H1 (cell line): ENCODE data around the gene RPS6KA5. TPM values are rescaled to one million over a fixed set of nuclear protein-coding genes. Genes with fewer than 3 reads are reported as not detected.

ENCODE experiments used
- CTCF ChIA-PET: fragments of 300-600 bp; sonication (Branson Sonifier 250); formaldehyde crosslinking; loops from one replicate; lab custom pipeline; 2021; ENCODE audit not compliant: partially characterized antibody; lab: Charles Lee
- POLR2A ChIA-PET: fragments of 300-600 bp; sonication (Branson Sonifier 250); formaldehyde crosslinking; loops from one replicate; lab custom pipeline; 2021; ENCODE audit warnings: inconsistent platforms; ENCODE audit not compliant: partially characterized antibody; lab: Charles Lee
- DNase-seq, 2 experiments: peaks; one replicate each; pipeline versions ENCODE4 v3.0.0 to v3.0.0-alpha.2; 2010 to 2022; ENCODE audit warnings: low spot score in 2 of 2, low read depth in 1 of 2, mixed read lengths in 1 of 2
- FAIRE-seq: peaks from 2 replicates; lab custom pipeline; 2011; peaks lifted over from hg19 to GRCh38; lab: Jason Lieb, UNC
- H2AFZ ChIP-seq: 2 replicates; pipeline ENCODE4 v1.8.1; 2012; ENCODE audit warnings: low read length, inconsistent platforms
- H2AK5ac ChIP-seq: 2 replicates; pipeline ENCODE4 v1.6.1; 2013; ENCODE audit warnings: low read depth, low read length
- H2BK120ac ChIP-seq: replicated peaks from 2 replicates; pipeline ENCODE3; 2013; ENCODE audit warnings: low read depth, low read length, inconsistent platforms
- H2BK12ac ChIP-seq: 2 replicates; pipeline ENCODE4 v1.6.1; 2013; ENCODE audit warnings: low read depth, low read length
- H2BK15ac ChIP-seq: 2 replicates; pipeline ENCODE4 v1.6.1; 2013; ENCODE audit warnings: low read length
- H2BK20ac ChIP-seq: 2 replicates; pipeline ENCODE4 v1.6.1; 2013; ENCODE audit warnings: low read length
- H2BK5ac ChIP-seq: 2 replicates; pipeline ENCODE4 v1.6.1; 2013; ENCODE audit warnings: low read depth, low read length
- H3K14ac ChIP-seq: 2 replicates; pipeline ENCODE4 v1.6.1; 2013; ENCODE audit warnings: inconsistent platforms; ENCODE audit not compliant: insufficient read length
- H3K18ac ChIP-seq: 2 replicates; pipeline ENCODE4 v1.6.1; 2013; ENCODE audit warnings: low read length; ENCODE audit errors: extremely low read depth
- H3K23ac ChIP-seq: 2 replicates; pipeline ENCODE4 v1.6.1; 2013; ENCODE audit warnings: inconsistent platforms; ENCODE audit not compliant: insufficient read length
- H3K23me2 ChIP-seq: 2 replicates; pipeline ENCODE4 v1.6.1; 2013; ENCODE audit warnings: low read depth, low read length
- H3K27ac ChIP-seq: 2 replicates; pipeline ENCODE4 v1.6.1; 2011; ENCODE audit warnings: low read depth, low read length, inconsistent platforms
- H3K27me3 ChIP-seq, 4 experiments: replicated peaks in 1 of 4; 1 replicate in 1 of 4; 2 replicates in 3 of 4; pipeline versions ENCODE4 v1.6.1 to v1.8.1; 2011 to 2013; ENCODE audit warnings: low read length in 3 of 4, mild to moderate bottlenecking in 3 of 4, inconsistent platforms in 2 of 4, mixed read lengths in 2 of 4, moderate library complexity in 1 of 4; ENCODE audit not compliant: control insufficient read depth in 3 of 4, insufficient read depth in 3 of 4; ENCODE audit errors: extremely low read depth in 1 of 4
- H3K36me3 ChIP-seq, 4 experiments: 2 replicates each; pipeline versions ENCODE4 v1.6.1 to v1.8.1; 2011 to 2013; ENCODE audit warnings: mild to moderate bottlenecking in 4 of 4, low read length in 3 of 4, moderate library complexity in 2 of 4, control low read depth in 1 of 4, inconsistent platforms in 1 of 4; ENCODE audit not compliant: insufficient read depth in 4 of 4, control insufficient read depth in 2 of 4
- H3K4ac ChIP-seq: replicated peaks from 2 replicates; pipeline ENCODE3; 2013; ENCODE audit warnings: low read length, low read depth, mixed read lengths, inconsistent platforms; ENCODE audit not compliant: insufficient read length
- H3K4me1 ChIP-seq, 4 experiments: replicated peaks in 1 of 4; 1 replicate in 1 of 4; 2 replicates in 3 of 4; pipeline versions ENCODE4 v1.6.1 to v1.8.1; 2011 to 2013; ENCODE audit warnings: low read length in 3 of 4, inconsistent platforms in 2 of 4, mixed read lengths in 1 of 4; ENCODE audit not compliant: insufficient read depth in 4 of 4, control insufficient read depth in 3 of 4
- H3K4me2 ChIP-seq, 2 experiments: 2 replicates each; pipeline versions ENCODE4 v1.6.1 to v1.8.1; 2011 to 2013; ENCODE audit warnings: low read depth in 2 of 2, low read length in 2 of 2, control low read depth in 1 of 2, inconsistent platforms in 1 of 2, mild to moderate bottlenecking in 1 of 2; ENCODE audit not compliant: insufficient read depth in 1 of 2
- H3K4me3 ChIP-seq, 4 experiments: fragments of 200-600, 300-600 bp in 1 of 4; sonication (generic), shearing (Covaris generic), sonication (Bioruptor Twin) in 1 of 4; 2 replicates each; pipeline versions ENCODE4 v1.5.1 to v1.8.1; 2011 to 2016; ENCODE audit warnings: low read length in 4 of 4, low read depth in 3 of 4, control low read depth in 2 of 4, inconsistent platforms in 2 of 4, mild to moderate bottlenecking in 2 of 4, mixed read lengths in 1 of 4, moderate library complexity in 1 of 4; ENCODE audit not compliant: insufficient read depth in 2 of 4; ENCODE audit errors: extremely low read depth in 1 of 4
- H3K56ac ChIP-seq: replicated peaks from 2 replicates; pipeline ENCODE3; 2013; ENCODE audit warnings: low read depth, mild to moderate bottlenecking, mixed read lengths, low read length, inconsistent platforms; ENCODE audit not compliant: insufficient read length
- H3K79me1 ChIP-seq: 2 replicates; pipeline ENCODE4 v1.6.1; 2013; ENCODE audit warnings: low read depth, low read length, control low read depth
- H3K79me2 ChIP-seq, 2 experiments: 2 replicates each; pipeline versions ENCODE4 v1.6.1 to v1.8.1; 2012 to 2013; ENCODE audit warnings: low read length in 2 of 2, mild to moderate bottlenecking in 2 of 2, inconsistent platforms in 1 of 2; ENCODE audit not compliant: insufficient read depth in 2 of 2, control insufficient read depth in 1 of 2
- H3K9ac ChIP-seq, 4 experiments: replicated peaks in 1 of 4; 1 replicate in 1 of 4; 2 replicates in 3 of 4; pipeline versions ENCODE4 v1.6.1 to v1.8.1; 2011 to 2013; ENCODE audit warnings: low read depth in 3 of 4, low read length in 3 of 4, control low read depth in 2 of 4, mild to moderate bottlenecking in 2 of 4, moderate library complexity in 2 of 4, inconsistent platforms in 1 of 4; ENCODE audit errors: extremely low read depth in 1 of 4
- H3K9me3 ChIP-seq, 2 experiments: 2 replicates each; pipeline versions ENCODE4 v1.6.1 to v1.8.1; 2012 to 2013; ENCODE audit warnings: mild to moderate bottlenecking in 2 of 2, moderate library complexity in 2 of 2, control low read depth in 1 of 2, inconsistent platforms in 1 of 2, low read depth in 1 of 2, low read length in 1 of 2, mixed read lengths in 1 of 2; ENCODE audit not compliant: insufficient read depth in 2 of 2
- H4K20me1 ChIP-seq, 2 experiments: replicated peaks in 1 of 2; 2 replicates each; pipeline versions ENCODE3 to v1.8.1; 2011 to 2013; ENCODE audit warnings: inconsistent platforms in 2 of 2, low read length in 2 of 2, mild to moderate bottlenecking in 1 of 2; ENCODE audit not compliant: insufficient read depth in 2 of 2, control insufficient read depth in 1 of 2
- H4K5ac ChIP-seq: 2 replicates; pipeline ENCODE4 v1.6.1; 2013; ENCODE audit warnings: low read length, low read depth, mixed read lengths, inconsistent platforms; ENCODE audit not compliant: insufficient read length
- H4K8ac ChIP-seq: 2 replicates; pipeline ENCODE4 v1.8.0; 2013; ENCODE audit warnings: mild to moderate bottlenecking, moderate library complexity, low read length, inconsistent platforms; ENCODE audit not compliant: insufficient read depth; ENCODE audit errors: extremely low read depth
- H4K91ac ChIP-seq: replicated peaks from 2 replicates; pipeline ENCODE3; 2013; ENCODE audit warnings: low read length, mixed read lengths, inconsistent platforms; ENCODE audit not compliant: insufficient read length
- ATF2 ChIP-seq: IDR thresholded peaks from 2 replicates; pipeline ENCODE4 v1.6.1; 2012; ENCODE audit warnings: low read length, inconsistent platforms
- ATF3 ChIP-seq: IDR thresholded peaks from 2 replicates; pipeline ENCODE4 v1.6.1; 2011; ENCODE audit warnings: low read depth, mild to moderate bottlenecking, low read length; ENCODE audit not compliant: insufficient read depth
- BRCA1 ChIP-seq: IDR thresholded peaks from 2 replicates; pipeline ENCODE4 v1.6.1; 2012; ENCODE audit warnings: low read depth, low read length, improper control_type of control experiment
- CBX5 ChIP-seq: fragments of 300-800, 300-1000 bp; sonication (generic); IDR thresholded peaks from 2 replicates; pipeline ENCODE4 v1.7.1; 2016; ENCODE audit warnings: antibody characterized with exemption, low read length, low read depth
- MAFK ChIP-seq: IDR thresholded peaks from 2 replicates; pipeline ENCODE4 v1.6.1; 2012; ENCODE audit warnings: low read depth, mild to moderate bottlenecking, improper control_type of control experiment, low read length
- NANOG ChIP-seq: IDR thresholded peaks from 2 replicates; pipeline ENCODE4 v1.6.1; 2011; ENCODE audit warnings: low read length, low read depth, mild to moderate bottlenecking, inconsistent platforms; ENCODE audit not compliant: insufficient read depth, poor library complexity, severe bottlenecking
- NRF1 ChIP-seq: IDR thresholded peaks from 2 replicates; pipeline ENCODE4 v1.6.1; 2011; ENCODE audit warnings: mild to moderate bottlenecking, low read depth, low read length, improper control_type of control experiment
- PHF8 ChIP-seq: fragments of 200-600 bp; sonication (generic); conservative IDR thresholded peaks from 2 replicates; pipeline ENCODE4 v1.7.1; 2012; ENCODE audit warnings: low read depth, mild to moderate bottlenecking, inconsistent platforms, low read length, moderate library complexity
- POLR2AphosphoS5 ChIP-seq: IDR thresholded peaks from 2 replicates; pipeline ENCODE4 v1.6.1; 2011; ENCODE audit warnings: low read depth, low read length
- RFX5 ChIP-seq: IDR thresholded peaks from 2 replicates; pipeline ENCODE4 v1.6.1; 2011; ENCODE audit warnings: low read depth, low read length, improper control_type of control experiment, borderline replicate concordance
- RNF2 ChIP-seq: fragments of 200-900, 300-1000 bp; sonication (generic); IDR thresholded peaks from 2 replicates; pipeline ENCODE4 v1.7.1; 2016; ENCODE audit warnings: borderline replicate concordance, low read depth, mild to moderate bottlenecking, antibody characterized with exemption, low read length; ENCODE audit not compliant: poor library complexity, severe bottlenecking; ENCODE audit errors: missing control alignments
- SIX5 ChIP-seq: IDR thresholded peaks from 2 replicates; pipeline ENCODE4 v1.6.1; 2011; ENCODE audit warnings: mild to moderate bottlenecking, low read depth, low read length
- WGBS, 2 experiments: shearing (Covaris generic) in 1 of 2; methylation state at CpG; one replicate each; pipeline versions ENCODE4 v1.1.6 to v1.1.7; 2013 to 2015; ENCODE audit warnings: low lambda C conversion rate in 2 of 2, mixed read lengths in 2 of 2, inconsistent platforms in 1 of 2, low coverage in 1 of 2, missing lambda C conversion rate in 1 of 2; ENCODE audit not compliant: insufficient replicate concordance in 2 of 2, insufficient coverage in 1 of 2, insufficient read length in 1 of 2; ENCODE audit errors: extremely low coverage in 1 of 2, missing lambda C conversion rate in 1 of 2; 5-methylcytosine and 5-hydroxymethylcytosine counted together
- polyA plus RNA-seq, 7 experiments: library from polyadenylated mRNA; depleted of rRNA in 3 of 7; stranded (reverse) in 5 of 7; unstranded in 2 of 7; fragments of >200 nt in 5 of 7; fragments of 200-250 nt in 2 of 7; gene quantifications; 1 replicate in 5 of 7; 2 replicates in 1 of 7; 4 replicates in 1 of 7; pipeline versions ENCODE4 v1.2.1 to v1.2.3, GENCODE V29; 2011 to 2013; ENCODE audit warnings: missing spikeins in 2 of 7, mixed read lengths in 2 of 7
- total RNA-seq: library from RNA; stranded (reverse); fragmentation: NEBNext Ultra II Directional; extraction: Animal tissue kit (Norgen Biotek cat#: 25700); gene quantifications from 2 replicates; pipeline ENCODE4 v1.2.1, GENCODE V29; 2021

Gene RPS6KA5
- total and polyA plus RNA-seq, 2 of the 8 experiments (the other 6 are each of a cell fraction or from before 2014, with no cell fraction given): 0.85 to 3.1 TPM

GRCh38 chr14:90963343-90963742, 97.1 kb downstream of the RPS6KA5 start:
- Histone ChIP-seq H3K14ac (no peak overlapping the region), H2BK120ac (no peak overlapping the region), H2BK12ac (no peak overlapping the region), H3K56ac (no peak overlapping the region), H4K8ac (no peak overlapping the region), H3K27ac (no peak overlapping the region), H4K5ac (no peak overlapping the region), H3K4me1 (no peaks in the 10 kb centered on the region), H3K4me3 (no peak overlapping the region), H3K36me3 (no peaks in the 10 kb centered on the region), H4K91ac (no peak overlapping the region), H3K4ac (no peak overlapping the region), H2BK5ac (no peak overlapping the region), H2AFZ (no peak overlapping the region), H3K18ac (no peak overlapping the region), H3K9ac (no peak overlapping the region), H3K79me2 (no peaks in the 10 kb centered on the region), H2AK5ac (no peak overlapping the region), H3K27me3 (no peaks in the 10 kb centered on the region), H3K9me3 (0 out of 4 replicates have a peak, but pooled peaks cover 0 to 3% of the 10 kb centered on the region in 2 experiments), H4K20me1 (no peaks in the 10 kb centered on the region), H2BK20ac (no peak overlapping the region), H3K23ac (no peak overlapping the region), H3K23me2 (no peaks in the 10 kb centered on the region), H2BK15ac (no peak overlapping the region), H3K4me2 (no peak overlapping the region), H3K79me1 (no peaks in the 10 kb centered on the region)
- no peak for FAIRE-seq
- TF ChIP-seq BRCA1: no peak
- no peak for TF ChIP-seq PHF8
- TF ChIP-seq RNF2: no peak
- TF ChIP-seq ATF3: no peak
- no peak for TF ChIP-seq NANOG
- no peak for TF ChIP-seq NRF1
- no peak for TF ChIP-seq ATF2
- no peak for TF ChIP-seq SIX5
- no peak for TF ChIP-seq POLR2AphosphoS5
- TF ChIP-seq RFX5: no peak
- no peak for TF ChIP-seq CBX5
- TF ChIP-seq MAFK: no peak
- WGBS, 2 experiments: 86% methylated on average over 4 of the region's 4 CpGs; no CpG with 5 or more reads in 1 of the 2 experiments
- CTCF ChIA-PET: interaction anchor here (0.8 kb wide), 1 partner anchor 194 kb away, joined by 3 read pairs; no protein-coding TSS in a partner anchor
- POLR2A ChIA-PET: no interaction called here
- no peak for DNase-seq
